HCT116 (cell line): ENCODE measurements around the gene NOL3. TPM values are rescaled to one million over a fixed set of nuclear protein-coding genes. Genes with fewer than 3 reads are reported as not detected.

ENCODE experiments used
- ATAC-seq: fragments of 200-7000 bp; cut with Tn5 transposase; 2 replicates; pipeline ENCODE4 v1.9.1; 2020; ENCODE audit warnings: mild to moderate bottlenecking, moderate library complexity
- BruUV-seq: library from RNA; stranded (reverse); fragments of 400-500 nt; replicated peaks from 2 replicates; lab custom pipeline; 2021; lab: Mats Ljungman, UMichigan
- CTCF ChIA-PET: fragments of 300-600 bp; sonication (Branson Sonifier 250); formaldehyde crosslinking; loops from one replicate; lab custom pipeline; 2021; ENCODE audit warnings: antibody characterized with exemption; lab: Charles Lee
- POLR2A ChIA-PET: fragments of 300-600, 350-600 bp; sonication (Branson Sonifier 250); formaldehyde crosslinking; loops from one replicate; lab custom pipeline; 2021; ENCODE audit warnings: antibody characterized with exemption; lab: Charles Lee
- RAD21 ChIA-PET, 2 experiments: fragments of 300-600 bp; sonication (Branson Sonifier 250); formaldehyde crosslinking; loops; one replicate each; lab custom pipeline; 2023; ENCODE audit warnings: low total read pairs in 2 of 2; ENCODE audit not compliant: uncharacterized antibody in 2 of 2, unreplicated experiment in 2 of 2, low non-redundant PET in 1 of 2; lab: Charles Lee
- DNase-seq: peaks from one replicate; pipeline ENCODE4 v3.0.0-alpha.2; 2010; ENCODE audit warnings: low read depth, low spot score
- H2AFZ ChIP-seq: fragments of 200-600 bp; shearing (Covaris generic), sonication (generic); 2 replicates; pipeline ENCODE4 v1.6.1; 2017; ENCODE audit warnings: low read depth, mixed run types, mixed read lengths, antibody characterized with exemption, low read length; ENCODE audit not compliant: poor library complexity, severe bottlenecking
- H3K27ac ChIP-seq: 2 replicates; pipeline ENCODE4 v1.5.1; 2012; ENCODE audit warnings: low read depth, low read length
- H3K27me3 ChIP-seq: fragments of 200-600 bp; sonication (generic); 2 replicates; pipeline ENCODE4 v1.6.1; 2016; ENCODE audit warnings: mixed run types, low read length, mixed read lengths; ENCODE audit not compliant: insufficient read depth
- H3K36me3 ChIP-seq, 2 experiments: fragments of 200-500 bp in 1 of 2; fragments of 200-600 bp in 1 of 2; sonication (Bioruptor generic) in 1 of 2; sonication (generic) in 1 of 2; 2 replicates each; pipeline versions ENCODE4 v1.5.1 to v1.6.1; 2014 to 2016; ENCODE audit warnings: low read length in 2 of 2, inconsistent platforms in 1 of 2, mixed read lengths in 1 of 2, mixed run types in 1 of 2; ENCODE audit not compliant: insufficient read depth in 2 of 2, control insufficient read depth in 1 of 2
- H3K4me1 ChIP-seq, 2 experiments: fragments of 200-600 bp in 1 of 2; sonication (generic) in 1 of 2; 2 replicates each; pipeline versions ENCODE4 v1.5.1 to v1.6.1; 2012 to 2017; ENCODE audit warnings: low read length in 2 of 2, inconsistent platforms in 1 of 2, mild to moderate bottlenecking in 1 of 2, mixed read lengths in 1 of 2, mixed run types in 1 of 2, moderate library complexity in 1 of 2; ENCODE audit not compliant: insufficient read depth in 2 of 2, control insufficient read depth in 1 of 2
- H3K4me2 ChIP-seq: fragments of 200-600 bp; sonication (generic); 2 replicates; pipeline ENCODE4 v1.6.1; 2017; ENCODE audit warnings: mixed run types, low read length, mixed read lengths
- H3K4me3 ChIP-seq, 2 experiments: fragments of 200-600 bp in 1 of 2; sonication (generic) in 1 of 2; replicated peaks in 1 of 2; 2 replicates each; pipeline ENCODE4 v1.5.1; 2011 to 2016; ENCODE audit warnings: low read length in 2 of 2, control low read depth in 1 of 2, low read depth in 1 of 2, mild to moderate bottlenecking in 1 of 2, mixed read lengths in 1 of 2, mixed run types in 1 of 2
- H3K79me2 ChIP-seq: fragments of 200-600 bp; sonication (generic); 2 replicates; pipeline ENCODE4 v1.6.1; 2017; ENCODE audit warnings: mild to moderate bottlenecking, mixed run types, low read length, moderate library complexity, mixed read lengths; ENCODE audit not compliant: insufficient read depth
- H3K9ac ChIP-seq: fragments of 200-600 bp; sonication (generic); 2 replicates; pipeline ENCODE4 v1.6.1; 2016; ENCODE audit warnings: low read length, mixed read lengths
- H3K9me2 ChIP-seq: fragments of 200-600 bp; sonication (generic), shearing (Covaris generic); 2 replicates; pipeline ENCODE4 v1.6.1; 2017; ENCODE audit warnings: mixed run types, mild to moderate bottlenecking, moderate library complexity; ENCODE audit not compliant: insufficient read depth
- H3K9me3 ChIP-seq, 2 experiments: fragments of 200-500 bp in 1 of 2; fragments of 200-600 bp in 1 of 2; sonication (Bioruptor generic) in 1 of 2; sonication (generic) in 1 of 2; 2 replicates each; pipeline ENCODE4 v1.6.1; 2014 to 2017; ENCODE audit warnings: low read length in 2 of 2, mixed read lengths in 2 of 2, inconsistent platforms in 1 of 2, low read depth in 1 of 2, mild to moderate bottlenecking in 1 of 2, mixed run types in 1 of 2, moderate library complexity in 1 of 2; ENCODE audit not compliant: control insufficient read depth in 1 of 2, insufficient read depth in 1 of 2
- H4K20me1 ChIP-seq: fragments of 200-600 bp; sonication (generic), shearing (Covaris generic); 2 replicates; pipeline ENCODE4 v1.6.1; 2017; ENCODE audit warnings: mixed run types, mild to moderate bottlenecking, moderate library complexity; ENCODE audit not compliant: insufficient read depth
- CBX3 ChIP-seq: IDR thresholded peaks from 2 replicates; pipeline ENCODE4 v1.6.1; 2012; ENCODE audit warnings: low read depth
- ELF1 ChIP-seq: IDR thresholded peaks from 2 replicates; pipeline ENCODE4 v1.6.1; 2012; ENCODE audit warnings: low read depth, borderline replicate concordance
- EZH2 ChIP-seq: fragments of 200-600 bp; sonication (generic); IDR thresholded peaks from 2 replicates; pipeline ENCODE4 v1.6.1; 2017; ENCODE audit warnings: antibody characterized with exemption, mixed run types
- EZH2phosphoT487 ChIP-seq: fragments of 200-600 bp; IDR thresholded peaks from 2 replicates; pipeline ENCODE4 v1.6.1; 2018; ENCODE audit warnings: antibody characterized with exemption, borderline replicate concordance
- FOSL1 ChIP-seq: IDR thresholded peaks from 2 replicates; pipeline ENCODE4 v1.6.1; 2012; ENCODE audit warnings: low read depth
- POLR2AphosphoS5 ChIP-seq: IDR thresholded peaks from 2 replicates; pipeline ENCODE4 v1.6.1; 2011; ENCODE audit warnings: mild to moderate bottlenecking, low read depth, low read length, moderate library complexity
- SIN3A ChIP-seq: IDR thresholded peaks from 2 replicates; pipeline ENCODE4 v1.6.1; 2012; ENCODE audit warnings: low read depth
- SP1 ChIP-seq: IDR thresholded peaks from 2 replicates; pipeline ENCODE4 v1.6.1; 2012; ENCODE audit warnings: low read depth
- SRF ChIP-seq: IDR thresholded peaks from 2 replicates; pipeline ENCODE4 v1.6.1; 2012; ENCODE audit warnings: low read depth
- YY1 ChIP-seq: IDR thresholded peaks from 2 replicates; pipeline ENCODE4 v1.6.1; 2011; ENCODE audit warnings: low read length, low read depth, moderate library complexity, mild to moderate bottlenecking; ENCODE audit not compliant: insufficient replicate concordance; ENCODE audit errors: extremely low read depth
- ZNF274 ChIP-seq: fragments of 200-500 bp; sonication (Bioruptor generic); IDR thresholded peaks from 2 replicates; pipeline ENCODE4 v1.6.1; 2014; ENCODE audit warnings: mild to moderate bottlenecking, low read depth, low read length, inconsistent platforms
- intact Hi-C: fragments of 100-400 bp; cut with micrococcal nuclease; formaldehyde crosslinking; loops from 2 replicates; pipeline ENCODE4 v1.10.0; 2022
- total RNA-seq: library from RNA; stranded (reverse); gene quantifications from one replicate; pipeline ENCODE4 v1.2.1, GENCODE V29; 2021; ENCODE audit not compliant: unreplicated experiment
- TF ChIP-seq, protein P1 (sequence below): IDR thresholded peaks from 2 replicates; pipeline ENCODE4 v1.6.1; 2012; ENCODE audit warnings: low read depth
- TF ChIP-seq, protein P2 (sequence below), 3 experiments: fragments of 200-600 bp in 1 of 3; sonication (generic) in 1 of 3; IDR thresholded peaks in 2 of 3; conservative IDR thresholded peaks in 1 of 3; 2 replicates each; pipeline ENCODE4 v1.5.1; 2012 to 2017; ENCODE audit warnings: low read depth in 2 of 3, low read length in 2 of 3, antibody characterized with exemption in 1 of 3, borderline replicate concordance in 1 of 3, control low read depth in 1 of 3, mild to moderate bottlenecking in 1 of 3, mixed read lengths in 1 of 3, mixed run types in 1 of 3, moderate library complexity in 1 of 3; ENCODE audit not compliant: insufficient read depth in 1 of 3
- TF ChIP-seq, protein P3 (sequence below): IDR thresholded peaks from 2 replicates; pipeline ENCODE4 v1.6.1; 2012
- TF ChIP-seq, protein P4 (sequence below): IDR thresholded peaks from 2 replicates; pipeline ENCODE4 v1.6.1; 2012

Gene NOL3
- total RNA-seq, 1 experiment from 2014 or later: 54.0 TPM

GRCh38 chr16:67190448-67191399, 20.4 kb downstream of the NOL3 start:
- POLR2A ChIA-PET: no interaction called here
- Histone ChIP-seq H3K9me3 (no peaks in the 10 kb centered on the region), H3K27ac (no peak overlapping the region), H2AFZ (no peak overlapping the region), H3K4me2 (peak overlapping the region; percentile 95; the same call in 1 of the 2 replicates), H3K36me3 (peaks cover 15 to 27% of the 10 kb centered on the region in 2 experiments; a peak in 3 of 4 replicates), H3K9me2 (no peaks in the 10 kb centered on the region), H3K4me3 (no peak overlapping the region), H3K27me3 (no peaks in the 10 kb centered on the region), H4K20me1 (no peaks in the 10 kb centered on the region), H3K9ac (no peak overlapping the region), H3K79me2 (peaks cover 41% of the 10 kb centered on the region), H3K4me1 (peaks cover 11 to 30% of the 10 kb centered on the region in 2 experiments; a peak in 3 of 4 replicates)
- intact Hi-C loops: no loop called here
- RAD21 ChIA-PET: no interaction called here
- no peak for DNase-seq
- no TSS peak for BruUV-seq
- TF ChIP-seq POLR2AphosphoS5 (no peak), FOSL1 (no peak), EZH2phosphoT487 (no peak), SP1 (no peak), SRF (no peak), EZH2 (no peak), CBX3 (no peak), SIN3A (no peak), YY1 (no peak), ELF1 (no peak), ZNF274 (no peak)
- TF ChIP-seq, protein P1, sequence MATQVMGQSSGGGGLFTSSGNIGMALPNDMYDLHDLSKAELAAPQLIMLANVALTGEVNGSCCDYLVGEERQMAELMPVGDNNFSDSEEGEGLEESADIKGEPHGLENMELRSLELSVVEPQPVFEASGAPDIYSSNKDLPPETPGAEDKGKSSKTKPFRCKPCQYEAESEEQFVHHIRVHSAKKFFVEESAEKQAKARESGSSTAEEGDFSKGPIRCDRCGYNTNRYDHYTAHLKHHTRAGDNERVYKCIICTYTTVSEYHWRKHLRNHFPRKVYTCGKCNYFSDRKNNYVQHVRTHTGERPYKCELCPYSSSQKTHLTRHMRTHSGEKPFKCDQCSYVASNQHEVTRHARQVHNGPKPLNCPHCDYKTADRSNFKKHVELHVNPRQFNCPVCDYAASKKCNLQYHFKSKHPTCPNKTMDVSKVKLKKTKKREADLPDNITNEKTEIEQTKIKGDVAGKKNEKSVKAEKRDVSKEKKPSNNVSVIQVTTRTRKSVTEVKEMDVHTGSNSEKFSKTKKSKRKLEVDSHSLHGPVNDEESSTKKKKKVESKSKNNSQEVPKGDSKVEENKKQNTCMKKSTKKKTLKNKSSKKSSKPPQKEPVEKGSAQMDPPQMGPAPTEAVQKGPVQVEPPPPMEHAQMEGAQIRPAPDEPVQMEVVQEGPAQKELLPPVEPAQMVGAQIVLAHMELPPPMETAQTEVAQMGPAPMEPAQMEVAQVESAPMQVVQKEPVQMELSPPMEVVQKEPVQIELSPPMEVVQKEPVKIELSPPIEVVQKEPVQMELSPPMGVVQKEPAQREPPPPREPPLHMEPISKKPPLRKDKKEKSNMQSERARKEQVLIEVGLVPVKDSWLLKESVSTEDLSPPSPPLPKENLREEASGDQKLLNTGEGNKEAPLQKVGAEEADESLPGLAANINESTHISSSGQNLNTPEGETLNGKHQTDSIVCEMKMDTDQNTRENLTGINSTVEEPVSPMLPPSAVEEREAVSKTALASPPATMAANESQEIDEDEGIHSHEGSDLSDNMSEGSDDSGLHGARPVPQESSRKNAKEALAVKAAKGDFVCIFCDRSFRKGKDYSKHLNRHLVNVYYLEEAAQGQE: no peak
- TF ChIP-seq, protein P2, sequence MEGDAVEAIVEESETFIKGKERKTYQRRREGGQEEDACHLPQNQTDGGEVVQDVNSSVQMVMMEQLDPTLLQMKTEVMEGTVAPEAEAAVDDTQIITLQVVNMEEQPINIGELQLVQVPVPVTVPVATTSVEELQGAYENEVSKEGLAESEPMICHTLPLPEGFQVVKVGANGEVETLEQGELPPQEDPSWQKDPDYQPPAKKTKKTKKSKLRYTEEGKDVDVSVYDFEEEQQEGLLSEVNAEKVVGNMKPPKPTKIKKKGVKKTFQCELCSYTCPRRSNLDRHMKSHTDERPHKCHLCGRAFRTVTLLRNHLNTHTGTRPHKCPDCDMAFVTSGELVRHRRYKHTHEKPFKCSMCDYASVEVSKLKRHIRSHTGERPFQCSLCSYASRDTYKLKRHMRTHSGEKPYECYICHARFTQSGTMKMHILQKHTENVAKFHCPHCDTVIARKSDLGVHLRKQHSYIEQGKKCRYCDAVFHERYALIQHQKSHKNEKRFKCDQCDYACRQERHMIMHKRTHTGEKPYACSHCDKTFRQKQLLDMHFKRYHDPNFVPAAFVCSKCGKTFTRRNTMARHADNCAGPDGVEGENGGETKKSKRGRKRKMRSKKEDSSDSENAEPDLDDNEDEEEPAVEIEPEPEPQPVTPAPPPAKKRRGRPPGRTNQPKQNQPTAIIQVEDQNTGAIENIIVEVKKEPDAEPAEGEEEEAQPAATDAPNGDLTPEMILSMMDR (IDR thresholded peaks at IDR 0.05 in 2 of 3, conservative IDR thresholded peaks at IDR 0.05 in 1 of 3; ENCODE audit: borderline replicate concordance in 1 of 3, insufficient read depth in 1 of 3, low read depth in 2 of 3, low read length in 2 of 3): no peak
- TF ChIP-seq, protein P3, sequence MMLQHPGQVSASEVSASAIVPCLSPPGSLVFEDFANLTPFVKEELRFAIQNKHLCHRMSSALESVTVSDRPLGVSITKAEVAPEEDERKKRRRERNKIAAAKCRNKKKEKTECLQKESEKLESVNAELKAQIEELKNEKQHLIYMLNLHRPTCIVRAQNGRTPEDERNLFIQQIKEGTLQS: no peak
- TF ChIP-seq, protein P4, sequence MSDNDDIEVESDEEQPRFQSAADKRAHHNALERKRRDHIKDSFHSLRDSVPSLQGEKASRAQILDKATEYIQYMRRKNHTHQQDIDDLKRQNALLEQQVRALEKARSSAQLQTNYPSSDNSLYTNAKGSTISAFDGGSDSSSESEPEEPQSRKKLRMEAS: no peak
- no peak for ATAC-seq
- CTCF ChIA-PET: no interaction called here
